HG03575 (cell line): ENCODE measurements around the gene ZNF740.
"Not testable (repeated sequence)": the region's sequence is repeated elsewhere in the genome, so short reads cannot be mapped to it uniquely, and the experiment has no call there.

Source experiments
- ATAC-seq: cut with Tn5 transposase; IDR thresholded peaks from one replicate; pipeline ENCODE4 v1.9.1; 2021; ENCODE audit not compliant: unreplicated experiment, insufficient number of reproducible peaks, low FRiP score; ENCODE audit errors: extremely low read depth

Gene ZNF740, protein sequence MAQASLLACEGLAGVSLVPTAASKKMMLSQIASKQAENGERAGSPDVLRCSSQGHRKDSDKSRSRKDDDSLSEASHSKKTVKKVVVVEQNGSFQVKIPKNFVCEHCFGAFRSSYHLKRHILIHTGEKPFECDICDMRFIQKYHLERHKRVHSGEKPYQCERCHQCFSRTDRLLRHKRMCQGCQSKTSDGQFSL

DNA sequence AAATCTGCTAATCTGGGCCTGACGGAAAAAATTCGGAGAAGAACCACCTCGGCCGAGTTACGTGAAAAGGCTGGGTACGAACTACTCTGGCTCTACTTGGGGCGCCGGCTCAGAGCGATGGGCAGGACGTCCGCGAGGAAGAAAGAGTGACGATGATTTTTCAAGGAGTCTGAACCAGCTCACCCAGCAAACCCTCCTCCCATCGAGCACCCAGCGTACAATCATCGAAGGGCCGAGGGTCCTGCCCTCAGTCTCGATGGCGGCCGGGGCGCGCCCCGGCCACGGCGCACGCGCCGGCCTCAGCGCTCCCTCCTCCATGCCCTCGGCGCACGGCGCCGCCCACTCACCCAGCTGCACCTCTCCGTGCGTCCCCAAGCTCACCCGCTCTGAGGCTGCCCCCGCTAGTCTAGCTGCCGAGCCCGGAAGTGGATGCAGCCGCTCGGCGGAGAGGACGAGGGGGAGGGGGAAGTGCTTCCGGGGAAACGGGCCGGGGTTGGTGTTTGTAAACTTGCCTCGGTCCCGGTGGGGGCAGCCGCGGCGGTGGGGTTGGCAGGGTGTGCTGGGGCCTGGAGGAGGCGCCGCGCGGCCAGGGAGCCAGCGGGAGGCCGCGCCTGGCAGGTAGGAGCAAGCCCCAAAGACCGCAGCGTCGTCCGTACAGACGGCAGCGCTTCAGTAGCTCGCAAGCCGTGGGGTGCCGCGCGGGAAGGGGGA lies at the start of gene ZNF740, which contains the start of gene CSAD:
TSS of gene ZNF740 (plus strand) at position 503 of the 711 bp plus-strand sequence. CDS start 1,262 bp downstream, outside the sequence.
TSS of gene CSAD (minus strand) at position 706 of the 711 bp plus-strand sequence. CDS start 7,455 bp downstream, outside the sequence.
- no peak for ATAC-seq

- no peak for ATAC-seq
Observed at GRCh38 chr12:53131844-53132243, 48.7 kb upstream of the ZNF740 start.

DNA sequence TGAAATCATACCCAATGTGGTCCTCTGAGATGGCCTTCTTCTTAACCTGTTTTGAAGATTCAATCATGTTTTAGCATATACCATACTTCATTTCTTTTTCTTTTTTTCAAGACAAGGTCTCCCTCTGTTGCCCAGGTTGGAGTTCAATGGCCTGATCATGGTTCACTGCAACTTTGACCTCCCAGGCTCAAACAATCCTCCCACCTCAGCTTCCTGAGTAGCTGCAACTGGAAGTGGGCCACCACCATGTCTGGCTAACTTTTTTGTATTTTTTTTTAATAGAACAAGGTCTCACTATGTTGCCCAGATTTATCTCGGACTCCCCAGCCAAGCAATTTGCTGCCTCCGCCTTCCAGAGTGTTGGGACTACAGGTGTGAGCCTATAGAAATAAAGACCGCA lies 46.8 kb upstream of the ZNF740 start:
- ATAC-seq, result no peak

DNA sequence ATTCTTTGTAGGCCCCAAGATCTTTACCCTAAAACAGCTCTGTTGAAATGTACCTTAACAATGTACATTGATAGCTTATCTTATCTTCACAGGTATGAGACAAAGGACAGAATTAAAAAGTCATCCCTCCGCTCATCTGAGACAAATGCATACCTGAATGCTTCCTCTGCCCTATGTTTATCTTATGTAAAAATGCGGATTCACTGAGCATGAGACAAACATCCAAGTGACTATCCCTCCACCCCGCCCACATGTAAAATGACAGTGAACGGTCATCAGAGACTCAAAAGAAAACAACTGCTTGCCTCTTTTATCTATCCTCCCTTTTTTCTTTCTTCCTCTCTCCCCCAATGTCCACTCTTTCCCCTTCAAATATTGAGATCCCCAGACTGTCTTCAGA lies 37.2 kb upstream of the ZNF740 start:
- no peak for ATAC-seq

DNA sequence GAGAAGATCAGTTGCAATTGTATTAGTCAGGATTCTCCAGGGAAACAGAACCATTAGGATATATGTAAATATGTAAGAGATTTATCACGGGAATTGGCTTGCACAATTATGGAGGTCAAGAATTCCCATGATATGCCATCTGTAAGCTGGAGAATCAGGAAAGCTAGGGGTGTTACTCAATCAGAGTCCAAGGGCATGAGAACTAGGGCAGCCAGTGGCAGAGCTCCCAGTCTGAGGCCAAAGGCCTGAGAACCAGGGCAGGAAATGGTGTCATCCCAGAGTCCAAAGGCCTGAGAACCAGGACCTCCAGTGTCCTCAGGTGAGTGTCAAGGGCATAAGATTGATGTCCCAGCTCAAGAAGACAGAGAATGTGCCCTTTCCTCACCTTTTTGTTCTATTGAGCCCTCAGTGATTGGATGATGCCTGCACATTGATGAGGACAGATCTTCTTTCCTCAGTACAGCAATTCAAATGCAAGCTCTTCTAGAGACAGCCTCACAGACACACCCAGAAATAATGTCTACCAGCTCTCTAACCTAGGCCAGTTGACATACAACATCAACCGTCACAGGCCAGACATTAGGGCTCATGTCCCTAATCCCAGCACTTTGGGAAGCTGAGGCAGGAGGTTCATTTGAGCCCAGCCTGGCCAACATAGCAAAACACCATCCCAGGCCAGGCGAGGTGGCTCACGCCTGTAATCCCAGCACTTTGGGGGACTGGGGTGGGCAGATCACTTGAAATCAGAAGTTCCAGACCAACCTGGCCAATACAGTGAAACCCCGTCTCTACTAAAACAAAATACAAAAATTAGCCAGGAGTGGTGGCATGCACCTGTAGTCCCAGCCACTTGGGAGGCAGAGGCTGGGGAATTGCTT lies 34.9 kb upstream of the ZNF740 start:
- ATAC-seq, result no peak

DNA sequence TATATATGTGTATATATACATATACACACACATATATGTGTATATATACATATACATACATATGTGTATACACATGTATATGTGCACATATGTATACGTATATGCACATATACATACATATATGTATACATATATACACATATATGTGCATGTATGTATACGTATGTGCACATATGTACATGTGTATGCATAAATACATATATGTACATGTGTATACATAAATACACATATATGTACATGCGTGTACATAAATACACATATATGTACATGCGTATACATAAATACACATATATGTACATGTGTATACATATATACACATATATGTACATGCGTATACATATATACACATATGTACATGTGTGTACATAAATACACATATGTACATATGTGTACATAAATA lies 33.3 kb upstream of the ZNF740 start:
- no peak for ATAC-seq

GRCh38 chr12:53147653-53148052 lies 32.9 kb upstream of the ZNF740 start:
- no peak for ATAC-seq

DNA sequence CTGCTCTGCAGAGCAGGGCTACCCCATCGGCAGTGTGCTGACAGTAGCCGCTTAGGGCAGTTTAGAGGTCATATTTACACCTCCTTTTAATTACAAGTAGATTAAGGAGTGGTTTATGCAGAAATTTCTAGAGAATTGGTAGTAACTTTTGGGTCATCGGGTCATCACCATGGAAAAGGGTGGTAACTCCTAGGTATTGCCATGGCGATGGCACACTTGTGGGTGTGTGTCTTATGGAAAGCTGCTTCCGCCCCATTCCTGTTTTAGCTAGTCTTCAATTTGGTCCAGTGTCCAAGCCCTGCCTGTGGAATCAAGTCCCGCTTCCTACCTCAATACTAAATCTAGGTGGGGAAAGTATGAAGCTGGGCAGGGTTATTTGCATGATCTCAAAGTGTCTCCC lies 29.5 kb upstream of the ZNF740 start:
- no peak for ATAC-seq

GRCh38 chr12:53152390-53152789 lies 28.1 kb upstream of the ZNF740 start:
- ATAC-seq, result no peak

GRCh38 chr12:53159195-53159839 lies 21.2 kb upstream of the ZNF740 start:
- ATAC-seq, result no peak

- no peak for ATAC-seq
Observed at GRCh38 chr12:53160000-53160399, 20.5 kb upstream of the ZNF740 start.

- no peak for ATAC-seq
Observed at GRCh38 chr12:53160673-53161072, 19.8 kb upstream of the ZNF740 start.

GRCh38 chr12:53161119-53161911 lies 19.2 kb upstream of the ZNF740 start:
- no peak for ATAC-seq

DNA sequence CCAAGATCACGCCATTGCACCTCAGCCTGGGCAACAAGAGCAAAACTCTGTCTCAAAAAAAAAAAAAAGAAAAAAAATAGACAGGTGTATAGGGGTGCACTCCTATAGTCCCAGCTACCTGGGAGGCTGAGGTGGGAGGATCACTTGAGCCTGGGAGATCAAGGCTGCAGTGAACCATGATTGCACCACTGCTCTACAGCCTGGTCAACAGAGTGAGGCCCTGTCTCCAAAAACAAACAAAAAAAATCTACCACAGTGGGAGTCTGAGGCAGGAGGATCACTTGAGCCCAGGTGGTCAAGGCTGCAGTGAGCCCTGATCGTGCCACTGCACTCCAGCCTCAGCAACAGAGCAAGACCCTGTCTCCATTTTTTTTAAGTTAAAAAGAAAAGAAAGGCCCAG lies 17.5 kb upstream of the ZNF740 start:
- not testable (repeated sequence) for ATAC-seq

GRCh38 chr12:53166837-53167236 lies 13.7 kb upstream of the ZNF740 start:
- ATAC-seq, result no peak

GRCh38 chr12:53169644-53170043 lies 10.9 kb upstream of the ZNF740 start:
- no peak for ATAC-seq

DNA sequence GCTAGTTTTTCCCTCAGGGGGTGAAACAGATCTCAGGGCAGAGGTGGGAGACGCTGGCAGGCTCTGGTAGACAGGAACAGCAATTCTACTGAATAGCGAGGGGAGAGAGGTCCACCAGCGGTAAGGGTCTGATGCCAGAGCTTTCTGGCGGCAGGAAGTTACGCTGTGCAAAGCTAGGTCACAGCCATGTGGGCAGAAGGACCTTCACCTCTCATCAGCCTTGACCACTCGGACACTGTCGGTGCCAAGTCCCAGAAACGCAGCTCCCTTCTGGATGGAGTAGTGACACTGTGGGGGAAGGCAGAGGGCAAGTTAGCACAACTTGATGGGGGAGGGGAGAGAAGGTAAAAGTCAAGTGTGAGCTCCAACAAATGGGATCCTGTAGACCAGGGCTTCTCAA lies 10.3 kb upstream of the ZNF740 start:
- ATAC-seq, result no peak

- ATAC-seq, result no peak
Observed at GRCh38 chr12:53170876-53171724, 9.4 kb upstream of the ZNF740 start.
